Esophagus squamous epithelium (tissue), 4 donors: ENCODE results near the gene GRID2IP.

ENCODE experiments used
- CTCF ChIP-seq, 6 experiments: fragments of 450-650 bp in 4 of 6; fragments of 200-600 bp in 2 of 6; sonication (generic) in 2 of 6; IDR thresholded peaks; one replicate each; pipeline ENCODE4 v1.5.1; 2016 to 2019; ENCODE audit warnings: antibody characterized with exemption in 6 of 6, mild to moderate bottlenecking in 4 of 6, moderate library complexity in 4 of 6
- POLR2A ChIP-seq, 4 donors: fragments of 450-650 bp; IDR thresholded peaks; one replicate each; pipeline ENCODE4 v1.6.1; 2017; ENCODE audit warnings: antibody characterized with exemption in 4 of 4, mild to moderate bottlenecking in 4 of 4, moderate library complexity in 3 of 4

GRCh38 chr7:6507906-6508305 lies 43.4 kb downstream of the GRID2IP start:
- TF ChIP-seq CTCF (IDR thresholded peaks at IDR 0.05), result no peak
- no peak for TF ChIP-seq POLR2A (IDR thresholded peaks at IDR 0.05)
